ENCODE data around the gene MYRIP.

- TF ChIP-seq CTCF (IDR thresholded peaks at IDR 0.05 in 8 of 11, conservative IDR thresholded peaks at IDR 0.05 in 3 of 11) (no peak), POLR2A (IDR thresholded peaks at IDR 0.05) (no peak), POLR2AphosphoS5 (IDR thresholded peaks at IDR 0.05) (no peak)
These were observed 264.1 kb downstream of the MYRIP start for GRCh38 chr3:40073310-40074007.
